Esophagus muscularis mucosa (tissue), 3 donors: ENCODE results near the gene KRTAP12-1.

ENCODE experiments used
- CTCF ChIP-seq, 3 experiments: fragments of 200-600 bp in 2 of 3; fragments of 450-650 bp in 1 of 3; sonication (generic) in 2 of 3; IDR thresholded peaks; one replicate each; pipeline ENCODE4 v1.5.1; 2017 to 2019; ENCODE audit warnings: antibody characterized with exemption in 3 of 3, mild to moderate bottlenecking in 2 of 3, moderate library complexity in 1 of 3
- POLR2A ChIP-seq: fragments of 450-650 bp; IDR thresholded peaks from one replicate; pipeline ENCODE4 v1.6.1; 2017; ENCODE audit warnings: antibody characterized with exemption, moderate library complexity, mild to moderate bottlenecking, low read depth
- POLR2AphosphoS5 ChIP-seq, 2 donors: sonication (generic); formaldehyde crosslinking; IDR thresholded peaks; one replicate each; pipeline ENCODE4 v1.6.1; 2017; ENCODE audit warnings: antibody characterized with exemption in 2 of 2

GRCh38 chr21:44649521-44650100 lies 32.4 kb downstream of the KRTAP12-1 start:
- no peak for TF ChIP-seq POLR2A
- TF ChIP-seq CTCF (IDR thresholded peaks at IDR 0.05): no peak
- TF ChIP-seq POLR2AphosphoS5 (IDR thresholded peaks at IDR 0.05): no peak
